GM18505 (cell line): ENCODE measurements around the gene COL20A1.

ENCODE experiments used
- ATAC-seq: cut with Tn5 transposase; IDR thresholded peaks from one replicate; pipeline ENCODE4 v1.9.1; 2021; ENCODE audit not compliant: unreplicated experiment
- POLR2A ChIP-seq: IDR thresholded peaks from 4 replicates; pipeline ENCODE4 v1.6.1; 2011; ENCODE audit warnings: borderline replicate concordance; ENCODE audit not compliant: insufficient read depth, insufficient read length; ENCODE audit errors: extremely low read depth

The COL20A1 gene

GRCh38 chr20:63276956-63277355 lies 16.0 kb upstream of the COL20A1 start:
- ATAC-seq = no peak
- no peak for TF ChIP-seq POLR2A

DNA sequence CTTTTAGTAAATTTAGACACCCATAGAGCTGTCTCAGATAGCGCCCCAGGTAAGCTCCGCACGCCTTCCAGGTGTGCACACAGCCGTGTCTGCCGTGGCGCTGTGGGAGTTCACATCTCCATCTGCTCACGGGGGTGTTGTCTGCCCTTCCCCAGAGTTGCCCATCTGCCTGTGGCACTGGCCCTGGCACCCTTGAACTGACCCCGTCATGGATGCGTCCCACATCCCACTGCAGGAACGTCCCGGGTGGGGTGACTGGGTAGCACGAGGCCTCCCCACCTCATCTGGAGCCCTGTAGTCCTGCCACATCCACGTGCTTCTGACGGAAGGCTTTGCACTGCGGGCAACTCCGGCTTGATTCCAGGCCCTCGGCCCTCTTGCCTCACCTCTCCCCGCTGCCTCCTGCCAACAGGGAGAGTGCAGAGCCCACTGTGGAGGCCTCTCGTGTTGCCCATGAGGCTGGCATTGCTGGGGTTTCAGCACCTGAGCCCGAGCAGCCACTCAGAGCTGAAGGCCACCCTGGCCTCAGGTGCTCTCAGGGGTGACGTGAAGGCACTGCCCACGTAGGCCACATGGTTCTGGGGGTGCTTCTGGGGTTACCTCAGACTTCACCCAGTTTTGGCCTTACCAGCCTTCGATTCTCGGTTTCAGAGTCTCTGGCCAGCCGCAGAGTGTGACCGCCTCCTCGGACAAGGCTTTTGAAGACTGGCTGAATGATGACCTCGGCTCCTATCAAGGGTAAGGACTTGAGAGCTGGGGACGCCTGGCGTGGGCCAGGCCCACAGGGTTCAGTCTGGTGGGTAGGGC lies 15.3 kb upstream of the COL20A1 start:
- no peak for TF ChIP-seq POLR2A
- no peak for ATAC-seq

DNA sequence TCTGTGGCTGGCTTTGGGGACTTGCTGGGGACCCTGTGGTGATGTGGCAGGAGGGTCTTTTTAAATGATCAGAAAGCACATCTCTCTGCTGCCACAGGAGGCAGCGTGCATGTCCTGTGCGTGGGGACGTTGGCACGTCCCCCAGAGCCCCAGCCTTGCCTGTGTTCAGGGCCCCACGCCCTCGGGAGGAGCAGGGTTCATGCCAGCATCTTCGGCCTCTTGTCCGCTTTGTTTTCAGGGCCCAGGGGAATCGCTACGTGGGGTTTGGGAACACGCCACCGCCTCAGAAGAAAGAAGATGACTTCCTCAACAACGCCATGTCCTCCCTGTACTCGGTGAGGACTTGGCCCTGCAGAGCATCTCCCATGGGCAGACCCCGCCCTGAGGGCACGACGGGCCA lies 14.3 kb upstream of the COL20A1 start:
- ATAC-seq = no peak
- TF ChIP-seq POLR2A = no peak

DNA sequence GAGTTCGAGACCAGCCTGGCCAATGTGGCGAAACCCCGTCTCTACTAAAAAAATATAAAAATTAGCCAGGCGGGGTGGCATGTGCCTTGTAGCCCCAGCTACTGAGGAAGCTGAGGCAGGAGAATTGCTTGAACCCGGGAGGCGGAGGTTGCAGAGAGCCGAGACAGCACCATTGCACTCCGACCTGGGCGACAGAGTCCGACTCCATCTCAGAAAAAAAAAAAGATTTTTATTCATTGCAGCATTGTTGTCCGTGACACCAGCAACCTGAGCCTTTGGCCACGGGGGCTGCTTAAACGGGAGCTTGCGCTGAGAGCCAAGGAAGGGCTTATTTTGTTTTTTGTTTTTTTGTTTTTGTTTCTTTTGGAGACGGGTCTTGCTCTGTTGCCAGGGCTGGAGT lies 13.1 kb upstream of the COL20A1 start:
- ATAC-seq = no peak
- no peak for TF ChIP-seq POLR2A

- TF ChIP-seq POLR2A = no peak
- no peak for ATAC-seq
Measured at GRCh38 chr20:63280371-63280770, 12.6 kb upstream of the COL20A1 start.

DNA sequence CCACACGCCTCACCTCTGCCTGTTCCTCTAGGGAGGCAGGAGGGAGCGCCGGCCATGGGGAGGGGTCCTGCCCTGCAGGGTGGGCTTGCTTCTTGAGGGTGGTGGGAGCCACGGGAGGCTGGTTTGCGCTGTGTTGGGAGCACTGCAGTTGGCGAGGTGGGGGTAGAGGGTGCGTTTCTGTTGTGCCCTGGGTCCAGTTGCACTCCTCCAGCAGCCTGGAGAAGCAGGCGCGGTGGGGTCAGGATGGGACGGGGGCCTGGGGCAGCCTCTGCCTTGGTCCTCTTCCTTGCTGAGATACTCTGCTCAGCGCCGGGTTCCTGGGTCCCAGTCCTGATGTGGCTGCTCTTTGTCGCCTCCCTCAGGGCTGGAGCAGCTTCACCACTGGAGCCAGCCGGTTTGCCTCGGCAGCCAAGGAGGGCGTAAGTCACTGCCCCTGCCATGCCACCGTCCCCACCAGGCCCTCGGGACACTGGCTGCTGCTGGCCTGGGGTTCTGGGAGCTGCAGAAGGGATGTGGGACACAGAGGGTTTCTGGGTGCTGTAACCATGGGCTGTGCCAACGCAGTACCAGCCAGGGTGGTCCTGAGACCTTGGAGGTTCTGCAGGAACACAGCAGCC lies 11.9 kb upstream of the COL20A1 start:
- ATAC-seq = no peak
- no peak for TF ChIP-seq POLR2A

DNA sequence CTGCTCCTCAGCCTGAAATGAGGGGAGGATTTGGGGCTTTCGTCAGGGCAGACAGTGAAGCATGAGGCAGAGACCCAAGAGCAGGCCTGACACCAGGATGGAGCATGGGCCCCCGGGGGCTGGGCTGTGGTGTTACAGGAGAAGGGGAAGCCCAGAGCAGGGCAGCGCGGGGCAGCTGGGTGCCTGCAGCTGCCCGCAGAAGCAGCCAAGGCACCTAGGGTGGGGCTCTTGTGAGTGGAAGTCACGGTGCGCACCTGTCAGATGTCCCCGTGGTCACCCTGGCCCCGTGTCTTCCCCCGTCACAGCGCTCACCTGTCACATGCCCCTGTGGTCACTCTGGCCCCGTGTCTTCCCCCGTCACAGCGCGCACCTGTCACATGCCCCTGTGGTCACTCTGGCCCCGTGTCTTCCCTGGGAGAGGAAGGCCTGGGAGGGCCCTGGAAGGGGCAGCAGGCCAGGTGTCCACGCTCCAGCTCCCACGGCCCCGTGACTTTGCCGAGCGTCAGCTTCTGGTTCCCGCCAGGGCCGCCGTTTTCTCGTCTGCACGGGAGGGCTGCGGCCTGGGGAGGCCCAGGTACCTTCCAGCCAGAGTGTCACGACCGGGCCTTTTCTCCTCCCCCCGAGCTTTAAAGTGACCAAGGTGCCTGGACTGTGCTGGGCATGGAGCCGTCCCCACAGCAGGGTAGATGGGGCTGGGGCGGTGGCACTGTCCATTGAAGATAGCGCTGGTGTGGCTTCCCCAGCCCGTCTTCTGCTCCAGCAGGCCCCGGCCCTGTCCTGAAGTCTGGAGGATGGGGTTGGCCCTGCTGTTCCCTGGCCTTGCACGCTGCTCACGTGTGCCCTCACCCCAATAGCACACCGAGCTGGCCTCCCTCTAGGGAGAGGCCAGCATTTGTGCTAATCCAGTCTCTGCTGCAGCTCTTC lies 11.0 kb upstream of the COL20A1 start:
- no peak for TF ChIP-seq POLR2A
- ATAC-seq = no peak

GRCh38 chr20:63282946-63283345 lies 10.0 kb upstream of the COL20A1 start:
- no peak for ATAC-seq
- TF ChIP-seq POLR2A = no peak

- no peak for ATAC-seq
- TF ChIP-seq POLR2A = no peak
Measured at GRCh38 chr20:63283397-63284082, 9.4 kb upstream of the COL20A1 start.

DNA sequence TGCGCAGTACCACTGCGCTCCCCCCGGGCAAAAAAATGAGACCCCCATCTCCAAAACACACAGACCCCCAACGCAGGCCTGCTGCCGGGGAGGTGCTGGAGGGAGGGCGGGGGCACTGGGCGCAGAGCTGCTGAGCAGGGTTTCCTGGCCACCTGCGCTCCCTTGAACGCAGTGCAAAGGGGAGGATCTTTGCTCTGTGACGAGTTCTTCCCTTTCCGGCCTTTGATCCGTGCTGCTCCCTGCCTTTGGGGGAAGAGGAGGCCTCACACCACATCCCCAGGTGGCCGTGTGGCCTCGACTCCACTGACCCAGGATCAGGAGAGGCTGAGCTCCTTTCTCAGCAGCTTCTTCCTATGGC lies 8.9 kb upstream of the COL20A1 start:
- ATAC-seq = no peak
- no peak for TF ChIP-seq POLR2A

GRCh38 chr20:63284544-63284949 lies 8.4 kb upstream of the COL20A1 start:
- TF ChIP-seq POLR2A = no peak
- no peak for ATAC-seq

GRCh38 chr20:63284981-63285524 lies 7.9 kb upstream of the COL20A1 start:
- ATAC-seq = no peak
- TF ChIP-seq POLR2A = no peak
